GM19372 (cell line): ENCODE results near the gene TK1.

Experiments
- ATAC-seq: cut with Tn5 transposase; IDR thresholded peaks from one replicate; pipeline ENCODE4 v1.9.1; 2021; ENCODE audit warnings: mild to moderate bottlenecking, low read depth, moderate library complexity; ENCODE audit not compliant: unreplicated experiment

The TK1 gene

GRCh38 chr17:78223061-78223460 is 36.2 kb upstream of the TK1 start:
- ATAC-seq = no peak

- ATAC-seq = no peak
Observed at GRCh38 chr17:78219396-78220150, 32.7 kb upstream of the TK1 start.

GRCh38 chr17:78214706-78215061 is 27.8 kb upstream of the TK1 start:
- no peak for ATAC-seq

- peak; percentile 85 for ATAC-seq
Observed at GRCh38 chr17:78214016-78214705, 27.3 kb upstream of the TK1 start, which contains the start of gene BIRC5. Gene BIRC5, plus strand, starts transcription at chr17:78214253. Its CDS starts 64 bp downstream, at chr17:78214317.

- ATAC-seq = no peak
Observed at GRCh38 chr17:78211032-78211431, 24.2 kb upstream of the TK1 start.

GRCh38 chr17:78210111-78210510 is 23.3 kb upstream of the TK1 start:
- ATAC-seq = no peak

- ATAC-seq = no peak
Observed at GRCh38 chr17:78208486-78208885, 21.6 kb upstream of the TK1 start.

GRCh38 chr17:78206298-78206697 is 19.4 kb upstream of the TK1 start:
- no peak for ATAC-seq

- no peak for ATAC-seq
Observed at GRCh38 chr17:78205124-78205775, 18.4 kb upstream of the TK1 start.

GRCh38 chr17:78204387-78205123 is 17.7 kb upstream of the TK1 start:
- no peak for ATAC-seq

- ATAC-seq = no peak
Observed at GRCh38 chr17:78202666-78203065, 15.8 kb upstream of the TK1 start.

GRCh38 chr17:78200451-78200850 is 13.6 kb upstream of the TK1 start:
- no peak for ATAC-seq

- no peak for ATAC-seq
Observed at GRCh38 chr17:78197147-78197832, 10.4 kb upstream of the TK1 start.

- no peak for ATAC-seq
Observed at GRCh38 chr17:78196716-78197115, 9.9 kb upstream of the TK1 start.

- ATAC-seq = no peak
Observed at GRCh38 chr17:78185981-78186691, 716 bp downstream of the TK1 start.

- no peak for ATAC-seq
Observed at GRCh38 chr17:78184868-78185267, 2.0 kb downstream of the TK1 start.

- no peak for ATAC-seq
Observed at GRCh38 chr17:78184351-78184750, 2.5 kb downstream of the TK1 start.

GRCh38 chr17:78183916-78184315 is 2.9 kb downstream of the TK1 start:
- ATAC-seq = no peak

- no peak for ATAC-seq
Observed at GRCh38 chr17:78182504-78182903, 4.3 kb downstream of the TK1 start.

GRCh38 chr17:78180508-78180907 is 6.3 kb downstream of the TK1 start:
- ATAC-seq = no peak
